Measurements from ENCODE around the gene NDRG2.
"Not testable (repeated sequence)": the region's sequence is repeated elsewhere in the genome, so short reads cannot be mapped to it uniquely, and the experiment has no call there.

The NDRG2 gene

DNA sequence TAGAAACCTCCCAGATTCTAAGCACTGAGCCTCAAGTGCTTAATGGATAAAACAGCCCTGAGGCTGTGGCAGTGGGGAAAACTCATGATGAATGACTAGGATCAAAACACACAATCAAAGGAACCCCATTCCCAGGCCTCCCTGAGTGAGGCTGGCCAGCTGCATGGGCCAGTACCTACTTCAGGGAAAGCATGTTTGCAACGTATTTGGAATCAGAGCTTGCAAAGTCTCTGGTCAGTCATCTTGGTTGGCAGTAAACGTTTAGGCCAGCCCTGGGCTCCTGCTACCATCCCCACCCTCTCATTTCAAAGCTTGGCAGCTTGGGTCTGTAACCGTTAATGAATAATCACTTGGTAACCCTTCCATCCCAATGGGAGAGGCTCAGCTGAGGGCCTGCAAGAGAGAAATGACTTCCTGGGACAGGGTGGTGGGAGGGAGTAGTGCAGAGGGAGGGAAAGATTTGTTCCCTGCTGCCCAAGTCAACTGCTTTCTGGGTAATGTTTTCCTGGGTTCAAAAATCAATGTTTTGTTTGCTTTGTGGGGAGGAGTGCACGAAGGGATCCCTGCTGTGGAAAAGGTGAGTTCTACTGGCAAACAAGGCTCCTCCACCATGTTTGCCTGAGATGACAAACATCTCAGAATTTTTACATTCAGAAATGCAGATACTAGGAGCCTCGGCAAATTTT is 30.7 kb upstream of the NDRG2 start:
- no peak for DNase-seq (ENCODE audit: low read depth in 2 of 2)

- no peak for DNase-seq (ENCODE audit: low read depth in 2 of 2)
Measured at GRCh38 chr14:21054768-21055145, 29.9 kb upstream of the NDRG2 start.

- DNase-seq (ENCODE audit: low read depth in 2 of 2): no peak
Measured at GRCh38 chr14:21054123-21054767, 29.4 kb upstream of the NDRG2 start.

GRCh38 chr14:21053184-21054122 is 28.6 kb upstream of the NDRG2 start:
- DNase-seq (ENCODE audit: low read depth in 2 of 2): no peak

DNA sequence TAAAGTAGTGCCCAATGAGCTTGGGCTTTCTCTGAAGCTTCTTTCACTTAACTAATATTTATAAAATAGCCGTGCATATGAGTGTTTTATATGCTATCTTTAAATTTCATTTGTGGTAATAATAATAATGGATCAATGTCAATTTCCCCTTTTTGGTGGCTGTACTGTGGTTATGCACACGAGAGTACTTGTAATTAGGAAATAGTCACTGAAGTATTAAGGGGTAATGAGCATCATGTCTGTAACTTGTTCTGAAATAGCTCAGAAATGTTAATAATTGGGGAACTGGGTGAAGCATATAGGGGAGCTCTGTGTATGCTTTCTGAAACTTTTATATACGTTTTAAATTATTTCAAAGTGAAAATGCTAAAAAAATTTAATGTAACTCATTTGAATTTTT is 25.7 kb upstream of the NDRG2 start:
- DNase-seq (ENCODE audit: low read depth in 2 of 2): no peak

DNA sequence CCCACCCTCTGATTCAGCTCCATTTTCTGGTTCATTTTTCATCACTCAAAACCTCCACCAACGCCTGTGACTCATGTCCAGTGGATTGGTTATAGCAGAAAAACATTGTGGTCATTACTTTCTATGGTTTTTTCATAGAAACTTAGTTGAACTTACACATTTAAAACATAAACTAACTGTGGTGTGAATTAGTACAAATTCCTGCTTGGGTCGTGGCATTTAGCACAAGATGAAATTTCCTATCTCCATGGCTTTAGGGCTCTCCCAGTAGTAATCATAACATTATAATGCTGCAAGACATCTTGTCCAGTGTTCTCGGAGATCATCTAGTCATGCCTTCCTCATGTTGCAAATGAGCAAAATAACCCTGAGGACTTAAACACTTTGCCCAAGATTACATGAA is 24.4 kb upstream of the NDRG2 start:
- DNase-seq (ENCODE audit: low read depth in 2 of 2): no peak

DNA sequence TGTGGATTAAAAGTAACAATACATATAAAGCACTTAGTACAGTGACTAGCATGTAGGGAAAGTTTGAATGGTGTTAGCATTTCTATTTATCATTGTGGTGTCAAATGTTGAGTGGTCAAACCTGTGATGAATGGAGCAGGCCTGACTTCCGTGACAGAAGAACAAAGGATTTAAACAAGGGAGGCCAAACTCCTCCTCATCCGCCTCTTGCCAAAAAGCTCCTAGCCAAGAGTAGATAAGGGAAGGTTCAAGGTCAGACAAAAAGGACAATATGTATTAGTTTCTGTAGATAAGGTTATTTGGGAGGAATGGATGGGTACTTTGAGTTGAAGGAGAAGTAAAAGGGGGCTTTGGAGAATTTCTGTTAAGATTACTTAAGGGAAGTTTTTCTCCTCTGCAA is 23.8 kb upstream of the NDRG2 start:
- DNase-seq (ENCODE audit: low read depth in 2 of 2): no peak

- DNase-seq (ENCODE audit: low read depth in 2 of 2): no peak
Measured at GRCh38 chr14:21047378-21047781, 22.5 kb upstream of the NDRG2 start.

DNA sequence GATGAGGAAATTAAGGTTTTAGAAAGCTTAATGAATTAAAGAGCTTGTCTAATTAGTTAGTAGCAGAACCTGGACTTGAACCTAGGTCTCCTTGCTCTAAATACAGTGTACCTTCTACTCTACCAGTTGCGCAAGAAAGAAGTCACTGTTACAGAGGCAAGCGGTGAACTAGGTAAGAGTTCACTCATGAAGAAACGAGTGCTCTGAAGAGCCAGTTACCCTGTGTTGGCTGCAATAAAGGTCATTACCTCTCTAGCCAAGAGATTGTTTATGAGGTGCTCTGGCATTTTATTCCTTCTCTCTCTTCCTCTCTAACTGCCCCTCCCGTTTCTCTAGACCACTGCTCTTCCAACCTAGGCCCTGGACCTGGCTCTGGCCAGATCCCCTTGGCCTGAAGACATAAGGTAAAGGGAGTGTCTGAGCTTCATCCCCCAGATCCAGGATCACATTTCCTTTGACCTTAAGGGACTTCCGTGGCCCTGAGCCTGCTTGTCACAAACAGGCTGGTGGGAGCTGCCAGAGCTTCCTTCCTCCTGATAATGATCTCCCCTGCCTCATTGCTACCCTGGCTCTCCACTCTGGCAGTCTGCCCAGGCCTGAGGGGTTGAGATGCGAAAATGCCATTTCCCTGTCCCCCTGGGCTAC is 19.2 kb upstream of the NDRG2 start:
- no peak for DNase-seq (ENCODE audit: low read depth in 2 of 2)

DNA sequence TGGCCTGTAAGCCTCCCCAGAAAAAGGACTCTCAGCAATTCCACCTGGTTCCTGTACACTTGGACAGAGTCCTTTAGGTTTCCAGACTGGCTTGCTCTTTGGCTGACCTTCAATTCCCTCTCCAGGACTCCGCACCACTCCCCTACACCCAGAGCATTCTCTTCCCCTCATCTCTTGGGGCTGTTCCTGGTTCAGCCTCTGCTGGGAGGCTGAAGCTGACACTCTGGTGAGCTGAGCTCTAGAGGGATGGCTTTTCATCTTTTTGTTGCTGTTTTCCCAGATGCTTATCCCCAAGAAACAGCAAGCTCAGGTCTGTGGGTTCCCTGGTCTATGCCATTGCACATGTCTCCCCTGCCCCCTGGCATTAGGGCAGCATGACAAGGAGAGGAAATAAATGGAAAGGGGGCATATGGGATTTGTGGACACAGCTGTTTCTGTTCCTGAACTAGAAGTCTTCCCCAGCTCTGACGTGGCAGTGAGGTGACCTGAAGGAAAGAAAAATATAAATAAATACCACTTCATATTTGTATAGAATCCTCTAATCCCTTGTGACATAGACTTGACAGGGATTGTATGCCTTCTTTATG is 18.6 kb upstream of the NDRG2 start:
- DNase-seq (ENCODE audit: low read depth in 2 of 2): no peak

- no peak for DNase-seq (ENCODE audit: low read depth in 2 of 2)
Measured at GRCh38 chr14:21042918-21043317, 18.1 kb upstream of the NDRG2 start.

DNA sequence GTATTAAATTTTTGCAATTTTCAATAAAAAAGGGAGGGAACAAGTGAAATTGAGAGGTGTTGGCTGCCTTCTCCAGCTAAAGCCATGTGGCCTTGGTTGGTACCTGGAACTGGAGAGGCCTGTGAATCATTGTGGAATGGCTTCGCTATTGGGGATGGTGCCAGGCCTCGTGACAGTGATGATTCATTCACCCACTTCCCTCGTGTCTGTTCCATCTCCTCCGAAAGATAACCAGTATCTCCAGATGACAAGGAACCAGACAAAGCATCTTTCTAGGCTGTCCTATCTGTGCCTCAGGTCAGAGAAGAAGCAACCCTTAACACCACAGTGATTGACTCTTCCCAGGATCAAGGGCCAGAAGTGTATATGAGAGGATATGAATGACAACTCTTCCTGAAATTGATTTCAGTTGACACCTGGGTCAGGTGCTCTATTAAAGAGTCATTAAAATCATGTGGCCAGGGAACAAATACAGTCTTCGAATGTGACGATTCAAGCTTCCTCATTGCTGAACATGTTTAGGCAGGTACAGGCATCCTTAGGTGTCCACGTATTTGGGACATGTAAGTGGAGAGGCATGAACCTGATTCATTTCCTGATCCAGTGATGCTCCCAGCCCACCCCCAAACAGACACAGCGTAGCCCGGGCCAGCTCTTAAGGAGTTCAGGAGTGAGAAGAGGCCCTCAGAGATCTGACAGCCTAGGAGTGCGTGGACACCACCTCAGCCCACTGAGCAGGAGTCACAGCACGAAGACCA is 17.0 kb upstream of the NDRG2 start, which contains the start of gene RNASE7:
Gene RNASE7, plus strand, starts transcription at position 687 of the 758 bp plus-strand sequence. CDS start 631 bp downstream, outside the sequence.
- no peak for DNase-seq (ENCODE audit: low read depth in 2 of 2)

DNA sequence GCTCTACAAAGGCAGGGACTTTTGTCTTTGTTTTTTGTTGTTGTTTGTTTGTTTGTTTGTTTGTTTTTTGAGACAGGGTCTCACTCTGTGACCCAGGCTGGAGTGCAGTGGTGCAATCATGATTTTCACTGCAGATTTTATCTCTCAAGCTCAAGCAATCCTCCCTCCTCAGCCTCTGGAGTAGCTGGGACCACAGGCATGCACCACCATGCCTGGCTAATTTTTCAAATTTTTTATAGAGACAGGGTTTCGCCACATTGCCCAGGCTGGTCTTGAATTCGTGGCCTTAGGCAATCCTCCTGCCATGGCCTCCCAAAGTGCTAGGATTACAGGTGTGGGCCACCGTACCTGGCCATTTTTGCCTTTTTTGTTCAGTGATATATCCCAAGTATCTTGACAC is 16.1 kb upstream of the NDRG2 start:
- not testable (repeated sequence) for DNase-seq (ENCODE audit: low read depth in 2 of 2)

DNA sequence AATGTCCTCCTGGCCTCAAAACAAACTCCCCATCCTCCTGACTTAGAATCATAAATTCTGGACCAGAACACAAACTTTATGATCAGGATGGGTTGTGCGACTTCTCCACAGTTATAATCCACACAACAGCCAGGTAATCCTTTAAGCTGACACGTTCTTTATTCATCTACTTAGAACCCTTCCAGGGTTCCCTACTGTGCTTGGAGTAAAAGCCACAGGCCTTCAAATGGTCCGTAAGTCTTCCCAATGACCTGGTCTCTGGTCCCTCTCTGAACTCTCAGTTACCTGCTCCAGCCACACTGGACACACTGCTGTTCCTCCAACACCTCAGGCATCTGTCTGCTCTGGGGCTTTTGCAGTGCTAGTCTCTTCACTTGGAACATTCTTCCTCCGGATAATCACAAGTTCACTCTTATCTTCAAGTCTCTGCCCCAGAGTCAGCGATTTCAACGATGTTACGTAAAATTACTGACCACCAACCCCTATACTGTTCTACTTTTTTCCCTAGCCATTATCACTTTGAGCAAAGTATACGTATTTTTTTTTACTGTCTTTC is 15.6 kb upstream of the NDRG2 start:
- no peak for DNase-seq (ENCODE audit: low read depth in 2 of 2)

- no peak for DNase-seq (ENCODE audit: low read depth in 2 of 2)
Measured at GRCh38 chr14:21039585-21040369, 14.9 kb upstream of the NDRG2 start.

- DNase-seq (ENCODE audit: low read depth in 2 of 2): no peak
Measured at GRCh38 chr14:21038441-21039422, 13.9 kb upstream of the NDRG2 start.

DNA sequence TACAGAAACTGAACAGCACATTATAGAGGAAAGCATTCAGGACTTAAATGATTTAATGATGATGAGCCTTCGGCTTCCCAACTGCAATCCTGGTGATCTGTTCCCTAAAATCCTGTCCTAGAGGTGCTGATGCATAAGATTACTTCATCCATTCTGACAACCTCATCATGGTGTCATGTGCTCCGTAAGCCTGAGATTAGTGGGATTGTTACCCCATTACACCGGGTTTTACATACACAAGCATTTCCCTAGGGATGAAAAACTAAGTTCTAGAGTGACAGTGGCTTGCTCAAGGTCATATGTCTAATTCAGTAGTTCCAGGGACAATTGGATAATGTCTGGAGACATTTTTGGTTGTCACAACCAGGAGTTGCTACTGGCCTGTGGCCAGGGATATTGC is 12.3 kb upstream of the NDRG2 start:
- DNase-seq (ENCODE audit: low read depth in 2 of 2): no peak

GRCh38 chr14:21036751-21037150 is 11.9 kb upstream of the NDRG2 start:
- DNase-seq (ENCODE audit: low read depth in 2 of 2): no peak

GRCh38 chr14:21034707-21035106 is 9.8 kb upstream of the NDRG2 start, which contains the start of gene RNASE13:
TSS of gene RNASE13 (minus strand) at chr14:21034807. CDS start at chr14:21034288, 519 bp downstream.
- no peak for DNase-seq (ENCODE audit: low read depth in 2 of 2)

All from stimulated activated CD4-positive, alpha-beta T cell treated with anti-CD3 and anti-CD28 coated beads, Interleukin-4, amount 100 ng/mL, for 48 hours (primary cell).